Panc1 (cell line): ENCODE data around the gene PNRC2. TPM values are rescaled to one million over a fixed set of nuclear protein-coding genes. Genes with fewer than 3 reads are reported as not detected.

Experiments
- ATAC-seq: fragments of 200-7000 bp; cut with Tn5 transposase; 2 replicates; pipeline ENCODE4 v1.9.1; 2020; ENCODE audit warnings: mild to moderate bottlenecking, moderate library complexity
- BruUV-seq: library from RNA; stranded (reverse); fragments of 400-500 nt; replicated peaks from 2 replicates; lab custom pipeline; 2021; lab: Mats Ljungman, UMichigan
- CTCF ChIA-PET: fragments of 300-600 bp; sonication (Branson Sonifier 250); formaldehyde crosslinking; loops from one replicate; lab custom pipeline; 2022; ENCODE audit warnings: antibody characterized with exemption; lab: Charles Lee
- POLR2A ChIA-PET: fragments of 300-600 bp; sonication (Branson Sonifier 250); formaldehyde crosslinking; loops from one replicate; lab custom pipeline; 2022; ENCODE audit warnings: antibody characterized with exemption; lab: Charles Lee
- DNase-seq: peaks from one replicate; pipeline ENCODE4 v3.0.0-alpha.2; 2010; ENCODE audit warnings: low read depth, low spot score
- H3K27ac ChIP-seq: 2 replicates; pipeline ENCODE4 v1.5.1; 2011; ENCODE audit warnings: mild to moderate bottlenecking, low read length, inconsistent platforms
- H3K27me3 ChIP-seq: fragments of 200-500 bp; sonication (Bioruptor generic); 2 replicates; pipeline ENCODE4 v1.6.0; 2014; ENCODE audit warnings: low read length, inconsistent platforms; ENCODE audit not compliant: control insufficient read depth, insufficient read depth
- H3K36me3 ChIP-seq: fragments of 200-500 bp; sonication (Bioruptor generic); 2 replicates; pipeline ENCODE4 v1.5.1; 2014; ENCODE audit warnings: inconsistent platforms, mild to moderate bottlenecking, low read length, moderate library complexity; ENCODE audit not compliant: control insufficient read depth, insufficient read depth
- H3K4me1 ChIP-seq: 2 replicates; pipeline ENCODE4 v1.5.1; 2011; ENCODE audit warnings: inconsistent platforms, mild to moderate bottlenecking, low read length, moderate library complexity; ENCODE audit not compliant: control insufficient read depth, insufficient read depth
- H3K4me3 ChIP-seq, 2 experiments: 2 replicates each; pipeline ENCODE4 v1.5.1; 2011 to 2012; ENCODE audit warnings: low read depth in 2 of 2, low read length in 2 of 2, mild to moderate bottlenecking in 2 of 2, inconsistent platforms in 1 of 2, moderate library complexity in 1 of 2
- H3K9me3 ChIP-seq: fragments of 200-500 bp; sonication (Bioruptor generic); 2 replicates; pipeline ENCODE4 v1.5.1; 2014; ENCODE audit warnings: low read depth, mild to moderate bottlenecking, inconsistent platforms, low read length, moderate library complexity; ENCODE audit not compliant: control insufficient read depth, insufficient read depth
- CTCF ChIP-seq: fragments of 450-650 bp; IDR thresholded peaks from 2 replicates; pipeline ENCODE4 v1.5.1; 2017; ENCODE audit warnings: mild to moderate bottlenecking
- POLR2AphosphoS5 ChIP-seq: IDR thresholded peaks from 2 replicates; pipeline ENCODE4 v1.6.1; 2012; ENCODE audit warnings: mild to moderate bottlenecking, low read depth, low read length, moderate library complexity
- REST ChIP-seq, 2 experiments: IDR thresholded peaks; 2 replicates each; pipeline ENCODE4 v1.6.1; 2011 to 2012; ENCODE audit warnings: low read depth in 2 of 2, control low read depth in 1 of 2, low read length in 1 of 2, mild to moderate bottlenecking in 1 of 2, moderate library complexity in 1 of 2; ENCODE audit not compliant: insufficient read depth in 1 of 2
- SIN3A ChIP-seq: IDR thresholded peaks from 2 replicates; pipeline ENCODE4 v1.6.1; 2012; ENCODE audit warnings: low read depth, mild to moderate bottlenecking, low read length, moderate library complexity, borderline replicate concordance; ENCODE audit not compliant: insufficient read depth
- TCF7L2 ChIP-seq: IDR thresholded peaks from 2 replicates; pipeline ENCODE4 v1.6.1; 2011; ENCODE audit warnings: mild to moderate bottlenecking, low read depth, low read length, inconsistent platforms
- in situ Hi-C: cut with HindIII; loops from 2 replicates; pipeline ENCODE4 v1.10.0; 2016; ENCODE audit warnings: low sequenced_read_pairs, low pct_unique_long_range_greater_than_20kb
- intact Hi-C: fragments of 100-400 bp; cut with micrococcal nuclease; formaldehyde crosslinking; loops from one replicate; pipeline ENCODE4 v1.10.0; 2022; ENCODE audit not compliant: unreplicated experiment
- total RNA-seq: library from RNA; stranded (reverse); gene quantifications from one replicate; pipeline ENCODE4 v1.2.1, GENCODE V29; 2021; ENCODE audit not compliant: unreplicated experiment

Gene PNRC2
- total RNA-seq, 1 experiment from 2014 or later = 97.4 TPM

GRCh38 chr1:23963617-23964234 lies 4.1 kb downstream of the PNRC2 start:
- in situ Hi-C loops (loop anchor here (10.0 kb wide), 1 partner anchor 61 kb away; no protein-coding TSS in a partner anchor), intact Hi-C loops (no loop called here)
- BruUV-seq = no TSS peak
- ChIA-PET CTCF (interaction anchor here (0.5 to 0.7 kb wide), 3 partner anchors 9 to 428 kb away, joined by 3 to 4 read pairs (median 3); no protein-coding TSS in a partner anchor), POLR2A (interaction anchor here (1.0 to 1.1 kb wide), 2 partner anchors 11 to 12 kb away, joined by 3 to 6 read pairs; no protein-coding TSS in a partner anchor)
- Histone ChIP-seq H3K9me3 (no peaks in the 10 kb centered on the region), H3K4me3 (no peak overlapping the region), H3K27me3 (no peaks in the 10 kb centered on the region), H3K27ac (peak overlapping the region; percentile 85), H3K36me3 (peaks cover 60% of the 10 kb centered on the region), H3K4me1 (peaks cover 54% of the 10 kb centered on the region)
- TF ChIP-seq TCF7L2 = no peak
- 0 out of 2 replicates have a peak, but pooled peaks have one; percentile 26 for TF ChIP-seq SIN3A
- peak; percentile 94 for TF ChIP-seq POLR2AphosphoS5
- TF ChIP-seq CTCF = no peak
- no peak for TF ChIP-seq REST (IDR thresholded peaks at IDR 0.05; ENCODE audit: insufficient read depth in 1 of 2, low read depth in 2 of 2, low read length in 1 of 2)
- no peak for DNase-seq
- no peak for ATAC-seq

- Histone ChIP-seq H3K9me3 (no peaks in the 10 kb centered on the region), H3K27me3 (no peaks in the 10 kb centered on the region), H3K36me3 (peaks cover 65% of the 10 kb centered on the region), H3K4me1 (peaks cover 52% of the 10 kb centered on the region), H3K4me3 (no peak overlapping the region), H3K27ac (peak overlapping the region; percentile 85)
- BruUV-seq = no TSS peak
- DNase-seq (no peak), ATAC-seq (no peak)
- ChIA-PET POLR2A (interaction anchor here (1.0 to 1.1 kb wide), 2 partner anchors 11 to 13 kb away, joined by 3 to 6 read pairs; no protein-coding TSS in a partner anchor), CTCF (interaction anchor here (0.5 to 0.7 kb wide), 2 partner anchors 9 to 1128 kb away, joined by 3 read pairs; no protein-coding TSS in a partner anchor)
- intact Hi-C loops (no loop called here), in situ Hi-C loops (loop anchor here (10.0 kb wide), 1 partner anchor 61 kb away; no protein-coding TSS in a partner anchor)
- TF ChIP-seq REST (IDR thresholded peaks at IDR 0.05; ENCODE audit: insufficient read depth in 1 of 2, low read depth in 2 of 2, low read length in 1 of 2) = no peak
- TF ChIP-seq CTCF = no peak
- no peak for TF ChIP-seq POLR2AphosphoS5
- no peak for TF ChIP-seq TCF7L2
- TF ChIP-seq SIN3A = no peak
These were observed 4.6 kb downstream of the PNRC2 start for GRCh38 chr1:23964235-23964668.
